ENCODE measurements around the gene F13A1.

GRCh38 chr6:6164367-6164766, 156.1 kb downstream of the F13A1 start:
- TF ChIP-seq POLR2A (IDR thresholded peaks at IDR 0.05) (no peak), CTCF (IDR thresholded peaks at IDR 0.05) (no peak)

All from testis (tissue), 2 donors.